Measurements from ENCODE around the gene EAF1.

EAF1 gene

DNA sequence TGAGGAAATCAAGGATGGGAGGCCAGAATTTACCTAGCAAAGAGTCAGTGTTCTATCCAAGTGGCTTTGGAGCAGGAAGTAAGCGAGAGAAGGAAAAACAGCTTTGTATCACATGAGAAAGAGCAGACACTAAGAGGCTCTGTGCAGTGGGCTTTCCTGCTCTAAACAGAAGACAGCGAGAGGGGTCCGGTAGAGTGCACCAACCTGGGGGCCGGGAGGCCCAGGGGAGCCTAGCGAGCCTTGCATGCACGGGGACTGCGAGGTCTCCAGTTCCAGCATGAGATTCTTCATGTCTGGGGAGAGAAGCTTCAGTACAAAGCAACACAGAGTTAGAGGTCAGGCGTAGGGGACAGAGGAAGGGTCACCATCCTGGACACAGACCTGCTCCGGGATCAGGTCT lies 60.6 kb downstream of the EAF1 start:
- no peak for DNase-seq

GRCh38 chr3:15490158-15490557 lies 62.8 kb downstream of the EAF1 start:
- DNase-seq: no peak

GRCh38 chr3:15491143-15491542 lies 63.7 kb downstream of the EAF1 start:
- DNase-seq: no peak
